HEK293 (cell line): Measurements from ENCODE around the gene ZNF121.
"Not testable (repeated sequence)": the region's sequence is repeated elsewhere in the genome, so short reads cannot be mapped to it uniquely, and the experiment has no call there.

ENCODE experiments used
- ZBTB26 ChIP-seq: fragments of 450-650 bp; formaldehyde crosslinking; optimal IDR thresholded peaks from 2 replicates; pipeline ENCODE3; 2016; ENCODE audit warnings: missing biosample characterization, mild to moderate bottlenecking, missing genetic modification characterization
- TF ChIP-seq, protein P1 (sequence below): fragments of 450-650 bp; formaldehyde crosslinking; IDR thresholded peaks from 2 replicates; pipeline ENCODE4 v1.5.1; 2016; ENCODE audit warnings: missing biosample characterization, missing genetic modification characterization

DNA sequence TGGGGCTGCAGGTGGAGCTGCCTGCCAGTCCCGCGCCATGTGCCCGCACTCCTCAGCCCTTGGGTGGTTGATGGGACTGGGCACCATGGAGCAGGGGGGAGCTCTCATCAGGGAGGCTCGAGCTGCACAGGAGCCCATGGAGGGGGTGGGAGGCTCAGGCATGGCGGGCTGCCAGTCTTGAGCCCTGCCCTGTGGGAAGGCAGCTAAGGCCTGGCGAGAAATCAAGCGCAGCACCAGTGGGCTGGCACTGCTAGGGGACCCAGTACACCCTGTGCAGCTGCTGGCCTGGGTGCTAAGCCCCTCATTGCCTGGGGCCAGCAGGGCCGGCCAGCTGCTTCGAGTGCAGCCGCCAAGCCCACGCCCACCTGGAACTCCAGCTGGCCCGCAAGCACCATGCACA lies 43.0 kb downstream of the ZNF121 start:
- not testable (repeated sequence) for TF ChIP-seq ZBTB26 (tag by site-specific recombination)
- TF ChIP-seq, protein P1, sequence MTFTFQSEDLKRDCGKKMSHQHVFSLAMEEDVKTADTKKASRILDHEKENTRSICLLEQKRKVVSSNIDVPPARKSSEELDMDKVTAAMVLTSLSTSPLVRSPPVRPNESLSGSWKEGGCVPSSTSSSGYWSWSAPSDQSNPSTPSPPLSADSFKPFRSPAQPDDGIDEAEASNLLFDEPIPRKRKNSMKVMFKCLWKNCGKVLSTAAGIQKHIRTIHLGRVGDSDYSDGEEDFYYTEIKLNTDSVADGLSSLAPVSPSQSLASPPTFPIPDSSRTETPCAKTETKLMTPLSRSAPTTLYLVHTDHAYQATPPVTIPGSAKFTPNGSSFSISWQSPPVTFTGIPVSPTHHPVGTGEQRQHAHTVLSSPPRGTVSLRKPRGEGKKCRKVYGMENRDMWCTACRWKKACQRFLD (tag by site-specific recombination), result not testable (repeated sequence)
